Erythroblast (primary cell): ENCODE results near the gene NEK11.

Experiments used
- GATA1 ChIP-seq: IDR thresholded peaks from 2 replicates; pipeline ENCODE4 v1.6.1; 2011; ENCODE audit warnings: low read depth, mild to moderate bottlenecking, control low read depth, low read length, moderate library complexity
- POLR2A ChIP-seq: IDR thresholded peaks from 2 replicates; pipeline ENCODE4 v1.6.1; 2011; ENCODE audit warnings: mild to moderate bottlenecking, low read length

DNA sequence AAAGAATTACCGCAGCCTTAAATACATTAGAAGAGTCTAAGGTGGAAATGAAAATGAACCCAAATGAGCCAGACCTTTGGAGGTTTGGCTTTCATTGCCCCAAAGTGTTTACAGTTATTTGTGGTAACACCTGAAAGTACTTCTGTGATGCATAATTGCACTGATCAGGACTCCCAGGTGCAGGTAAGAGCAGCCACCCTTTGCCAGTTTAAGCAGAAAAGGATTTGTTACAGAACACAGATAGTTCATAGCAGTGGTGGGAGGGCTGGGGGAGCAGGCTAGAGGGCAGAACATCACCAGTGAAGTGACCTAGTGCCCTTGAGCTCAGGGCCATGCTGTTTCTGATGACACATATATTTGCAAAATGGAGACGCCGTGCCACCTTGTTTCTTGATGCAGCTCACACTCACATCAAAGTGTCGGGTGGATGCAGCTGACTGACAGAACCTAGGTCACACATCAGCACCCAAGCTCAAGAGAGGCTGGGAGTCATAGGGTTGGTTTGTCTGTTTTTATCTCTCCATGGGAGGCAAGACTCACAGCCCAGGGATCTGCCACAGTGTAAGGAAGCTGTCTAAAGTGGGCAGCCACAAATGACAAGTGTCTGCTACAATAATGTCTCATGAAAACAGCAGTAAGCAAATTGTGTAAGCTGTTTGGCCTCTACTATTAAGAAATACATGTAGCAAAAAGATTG, 49.1 kb downstream of the NEK11 start:
- no peak for TF ChIP-seq POLR2A
- TF ChIP-seq GATA1, result no peak
